Esophagus squamous epithelium (tissue), 5 donors: ENCODE measurements around the gene MYO18B. TPM values are rescaled to one million over a fixed set of nuclear protein-coding genes. Genes with fewer than 3 reads are reported as not detected.

ENCODE experiments used
- DNase-seq: peaks from one replicate; lab custom pipeline; 2025; lab: John Stamatoyannopoulos, UW
- H3K27ac ChIP-seq, 4 donors: fragments of 200-600 bp; sonication (generic); one replicate each; pipeline ENCODE4 v1.5.1; 2016 to 2019; ENCODE audit warnings: mild to moderate bottlenecking in 1 of 4
- H3K27me3 ChIP-seq, 4 donors: fragments of 200-600 bp; sonication (generic); 1 replicate in 3 of 4; 2 replicates in 1 of 4; pipeline versions ENCODE4 v1.5.1 to v1.6.0; 2017 to 2021; ENCODE audit warnings: antibody characterized with exemption in 1 of 4
- H3K36me3 ChIP-seq, 3 donors: fragments of 200-600 bp; sonication (generic); one replicate each; pipeline ENCODE4 v1.5.1; 2016 to 2019
- H3K4me1 ChIP-seq, 3 donors: fragments of 200-600 bp; sonication (generic); one replicate each; pipeline ENCODE4 v1.5.1; 2017 to 2019
- H3K4me3 ChIP-seq, 4 donors: fragments of 200-600 bp; sonication (generic); 1 replicate in 3 of 4; 2 replicates in 1 of 4; pipeline ENCODE4 v1.5.1; 2016 to 2019; ENCODE audit warnings: mild to moderate bottlenecking in 2 of 4, moderate library complexity in 1 of 4
- H3K9me3 ChIP-seq, 3 donors: fragments of 200-600 bp; sonication (generic); one replicate each; pipeline ENCODE4 v1.5.1; 2016 to 2019
- CTCF ChIP-seq, 6 experiments: fragments of 450-650 bp in 4 of 6; fragments of 200-600 bp in 2 of 6; sonication (generic) in 2 of 6; IDR thresholded peaks; one replicate each; pipeline ENCODE4 v1.5.1; 2016 to 2019; ENCODE audit warnings: antibody characterized with exemption in 6 of 6, mild to moderate bottlenecking in 4 of 6, moderate library complexity in 4 of 6
- POLR2A ChIP-seq, 4 donors: fragments of 450-650 bp; IDR thresholded peaks; one replicate each; pipeline ENCODE4 v1.6.1; 2017; ENCODE audit warnings: antibody characterized with exemption in 4 of 4, mild to moderate bottlenecking in 4 of 4, moderate library complexity in 3 of 4
- WGBS, 2 donors: methylation state at CpG; one replicate each; pipeline ENCODE4 v1.1.5; 2018; 5-methylcytosine and 5-hydroxymethylcytosine counted together
- intact Hi-C: fragments of 100-400 bp; cut with DNase I; formaldehyde crosslinking; loops from one replicate; pipeline ENCODE4 v1.15.0; 2022
- total RNA-seq, 4 donors: library from RNA; depleted of rRNA; stranded (reverse); fragments of >200 nt; gene quantifications; one replicate each; pipeline ENCODE4 v1.1.0, GENCODE V29; 2016
- donor health status: DM: yes; HTN: yes; CAD: no.

The MYO18B gene
- total RNA-seq, 4 donors from 2014 or later, result 0.06 to 2.5 (median 0.17) TPM

GRCh38 chr22:25722223-25722622, 19.8 kb upstream of the MYO18B start:
- WGBS, 2 donors, result 89 to 93% methylated on average over 9 to 10 of the region's 16 CpGs
- H3K4me3 ChIP-seq, result no peak overlapping the region
- intact Hi-C loops, result no loop called here
- no peaks in the 10 kb centered on the region for H3K4me1 ChIP-seq
- DNase-seq, result no peak
- H3K36me3 ChIP-seq, result no peaks in the 10 kb centered on the region
- no peak for TF ChIP-seq POLR2A (IDR thresholded peaks at IDR 0.05)
- TF ChIP-seq CTCF (IDR thresholded peaks at IDR 0.05), result no peak
- H3K27me3 ChIP-seq, result no peaks in the 10 kb centered on the region
- no peak overlapping the region for H3K27ac ChIP-seq
- no peaks in the 10 kb centered on the region for H3K9me3 ChIP-seq

GRCh38 chr22:25722626-25723025, 19.4 kb upstream of the MYO18B start:
- Histone ChIP-seq H3K27me3 (no peaks in the 10 kb centered on the region), H3K4me1 (no peaks in the 10 kb centered on the region), H3K9me3 (no peaks in the 10 kb centered on the region), H3K4me3 (no peak overlapping the region), H3K36me3 (no peaks in the 10 kb centered on the region), H3K27ac (no peak overlapping the region)
- TF ChIP-seq CTCF (IDR thresholded peaks at IDR 0.05) (no peak), POLR2A (IDR thresholded peaks at IDR 0.05) (no peak)
- 97% methylated on average over 3 of the region's 3 CpGs for WGBS, 2 donors
- no peak for DNase-seq
- intact Hi-C loops, result no loop called here

- H3K27me3 ChIP-seq, result no peaks in the 10 kb centered on the region
- TF ChIP-seq POLR2A (IDR thresholded peaks at IDR 0.05) (no peak), CTCF (IDR thresholded peaks at IDR 0.05) (no peak)
- DNase-seq, result no peak
- H3K36me3 ChIP-seq, result no peaks in the 10 kb centered on the region
- H3K4me3 ChIP-seq, result no peak overlapping the region
- no peaks in the 10 kb centered on the region for H3K9me3 ChIP-seq
- intact Hi-C loops, result no loop called here
- H3K27ac ChIP-seq, result no peak overlapping the region
- WGBS, 2 donors, result 67 to 72% methylated on average over 4 of the region's 4 CpGs
- H3K4me1 ChIP-seq, result no peaks in the 10 kb centered on the region
Observed at GRCh38 chr22:25726241-25726640, 15.7 kb upstream of the MYO18B start.

- intact Hi-C loops, result no loop called here
- DNase-seq, result no peak
- Histone ChIP-seq H3K27ac (no peak overlapping the region), H3K9me3 (no peaks in the 10 kb centered on the region), H3K27me3 (peaks cover 0 to 2% (median 0%) of the 10 kb centered on the region in 4 donors), H3K36me3 (no peaks in the 10 kb centered on the region), H3K4me1 (no peaks in the 10 kb centered on the region), H3K4me3 (no peak overlapping the region)
- TF ChIP-seq CTCF (IDR thresholded peaks at IDR 0.05) (no peak), POLR2A (IDR thresholded peaks at IDR 0.05) (no peak)
- WGBS, 2 donors, result 81 to 94% methylated on average over 7 of the region's 7 CpGs
Observed at GRCh38 chr22:25728071-25728470, 13.9 kb upstream of the MYO18B start.

GRCh38 chr22:25729016-25729995, 12.7 kb upstream of the MYO18B start:
- Histone ChIP-seq H3K4me3 (no peak overlapping the region), H3K9me3 (no peaks in the 10 kb centered on the region), H3K27me3 (peaks cover 0 to 5% (median 0%) of the 10 kb centered on the region in 4 donors), H3K36me3 (no peaks in the 10 kb centered on the region), H3K4me1 (no peaks in the 10 kb centered on the region), H3K27ac (no peak overlapping the region)
- TF ChIP-seq POLR2A (IDR thresholded peaks at IDR 0.05) (no peak), CTCF (IDR thresholded peaks at IDR 0.05) (no peak)
- intact Hi-C loops, result no loop called here
- no peak for DNase-seq
- 69 to 72% methylated on average over 13 to 18 of the region's 19 CpGs for WGBS, 2 donors
